GM12872 (cell line): ENCODE data around the gene MX1.

Source experiments
- CTCF ChIP-seq: IDR thresholded peaks from 3 replicates; pipeline ENCODE4 v1.5.1; 2011; ENCODE audit warnings: low read depth, mild to moderate bottlenecking, low read length, moderate library complexity; ENCODE audit not compliant: insufficient read depth

Gene MX1

GRCh38 chr21:41501919-41502318 is 75.9 kb downstream of the MX1 start:
- no peak for TF ChIP-seq CTCF

- no peak for TF ChIP-seq CTCF
Observed at GRCh38 chr21:41503331-41503730, 77.3 kb downstream of the MX1 start.

GRCh38 chr21:41504030-41504429 is 78.0 kb downstream of the MX1 start:
- TF ChIP-seq CTCF: no peak

GRCh38 chr21:41506005-41506594 is 80.1 kb downstream of the MX1 start:
- no peak for TF ChIP-seq CTCF

- TF ChIP-seq CTCF: no peak
Observed at GRCh38 chr21:41506611-41507520, 80.8 kb downstream of the MX1 start.

GRCh38 chr21:41507521-41508414 is 81.7 kb downstream of the MX1 start, which contains the start of gene TMPRSS2:
TMPRSS2 (minus strand) TSS chr21:41508158; CDS start chr21:41498133, 10,025 bp downstream.
- no peak for TF ChIP-seq CTCF
